DND-41 (cell line): Measurements from ENCODE around the gene PLA2G2F.

Source experiments
- CTCF ChIP-seq: IDR thresholded peaks from 2 replicates; pipeline ENCODE4 v1.5.1; 2012; ENCODE audit warnings: borderline replicate concordance, low read length, moderate library complexity, mild to moderate bottlenecking; ENCODE audit not compliant: poor library complexity, severe bottlenecking; ENCODE audit errors: extremely low read depth
- EZH2 ChIP-seq: IDR thresholded peaks from 3 replicates; pipeline ENCODE4 v1.6.1; 2012; ENCODE audit warnings: borderline replicate concordance, low read depth, mild to moderate bottlenecking, moderate library complexity, low read length, inconsistent platforms; ENCODE audit not compliant: severe bottlenecking

GRCh38 chr1:20182415-20182814 is 43.3 kb downstream of the PLA2G2F start:
- no peak for TF ChIP-seq CTCF
- TF ChIP-seq EZH2, result no peak
